ENCODE measurements around the gene CFAP57. TPM values are rescaled to one million over a fixed set of nuclear protein-coding genes. Genes with fewer than 3 reads are reported as not detected.

Gene CFAP57
- total and polyA plus RNA-seq, 2 of the 13 experiments (the other 11 are each of a cell fraction or from before 2014, with no cell fraction given): 0.01 TPM; not detected in 1

DNA sequence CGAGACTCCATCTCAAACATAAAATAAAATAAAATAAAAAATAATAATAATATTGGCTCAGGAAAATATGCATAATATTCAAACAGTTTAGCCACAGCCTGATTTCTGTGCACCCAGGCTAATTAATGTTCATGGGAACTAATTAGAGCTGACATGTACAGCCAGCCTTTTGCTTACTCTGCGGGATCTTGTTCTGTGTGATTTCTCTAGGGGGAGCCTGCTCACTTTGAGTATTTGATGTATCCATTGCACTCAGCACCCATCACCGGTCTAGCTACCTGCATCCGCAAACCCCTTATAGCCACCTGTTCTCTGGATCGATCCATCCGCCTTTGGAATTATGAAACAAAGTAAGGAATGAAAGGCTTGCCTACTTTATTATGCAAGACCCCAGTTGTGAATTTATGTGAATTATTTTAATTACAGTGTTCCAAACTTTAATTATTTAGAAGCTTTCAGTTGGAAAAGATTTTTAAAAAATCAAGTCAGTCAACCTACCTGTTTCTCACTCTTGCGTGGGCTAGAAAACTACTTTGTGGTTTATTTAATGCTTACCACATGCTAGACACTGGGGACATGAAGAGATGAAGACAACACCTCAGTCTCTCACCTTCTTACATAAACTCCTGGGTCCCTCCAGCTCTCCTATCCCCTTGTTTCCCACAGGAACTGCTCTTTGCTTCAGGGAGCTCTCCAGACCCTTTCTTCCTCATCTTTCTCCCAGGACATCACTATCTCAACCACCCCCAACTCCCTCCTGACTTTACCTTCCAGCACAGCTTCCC, 25.4 kb downstream of the CFAP57 start:
- ChIA-PET CTCF (ENCODE audit: low intra/inter-chr PET ratio, low total read pairs) (no interaction called here), POLR2A (interaction anchor here (1.4 kb wide), 1 partner anchor 9 kb away, joined by 4 read pairs; no protein-coding TSS in a partner anchor)
- no peak for FAIRE-seq

More for the DNA sequence above, 25.4 kb downstream of the CFAP57 start:
- TF ChIP-seq ZNF24 (IDR thresholded peaks at IDR 0.05) (no peak), HMG20B (CRISPR knock-in tag; conservative IDR thresholded peaks at IDR 0.05) (no peak), GTF3A (CRISPR knock-in tag; conservative IDR thresholded peaks at IDR 0.05) (no peak), MAFK (conservative IDR thresholded peaks at IDR 0.05 in 1 of 2, IDR thresholded peaks at IDR 0.05 in 1 of 2; ENCODE audit: low read length in 2 of 2) (peak in 1 of 2 experiments; percentile 30; a peak in 2 of 4 replicates), MAFF (IDR thresholded peaks at IDR 0.05; ENCODE audit: low read depth, low read length) (peak; percentile 12; the same call in 1 of the 2 replicates), NFIC (IDR thresholded peaks at IDR 0.05; ENCODE audit: low read length) (no peak), KDM6A (CRISPR knock-in tag; IDR thresholded peaks at IDR 0.05; ENCODE audit: low read depth) (no peak), ZNF138 (CRISPR knock-in tag; IDR thresholded peaks at IDR 0.05; ENCODE audit: low read depth) (no peak), ZNF543 (CRISPR knock-in tag; IDR thresholded peaks at IDR 0.05) (no peak), SMAD3 (CRISPR knock-in tag; IDR thresholded peaks at IDR 0.05) (no peak)
- TF ChIP-seq, protein P1, sequence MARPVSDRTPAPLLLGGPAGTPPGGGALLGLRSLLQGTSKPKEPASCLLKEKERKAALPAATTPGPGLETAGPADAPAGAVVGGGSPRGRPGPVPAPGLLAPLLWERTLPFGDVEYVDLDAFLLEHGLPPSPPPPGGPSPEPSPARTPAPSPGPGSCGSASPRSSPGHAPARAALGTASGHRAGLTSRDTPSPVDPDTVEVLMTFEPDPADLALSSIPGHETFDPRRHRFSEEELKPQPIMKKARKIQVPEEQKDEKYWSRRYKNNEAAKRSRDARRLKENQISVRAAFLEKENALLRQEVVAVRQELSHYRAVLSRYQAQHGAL (CRISPR knock-in tag; IDR thresholded peaks at IDR 0.05; ENCODE audit: not compliant biosample characterization): no peak
- TF ChIP-seq, protein P2, sequence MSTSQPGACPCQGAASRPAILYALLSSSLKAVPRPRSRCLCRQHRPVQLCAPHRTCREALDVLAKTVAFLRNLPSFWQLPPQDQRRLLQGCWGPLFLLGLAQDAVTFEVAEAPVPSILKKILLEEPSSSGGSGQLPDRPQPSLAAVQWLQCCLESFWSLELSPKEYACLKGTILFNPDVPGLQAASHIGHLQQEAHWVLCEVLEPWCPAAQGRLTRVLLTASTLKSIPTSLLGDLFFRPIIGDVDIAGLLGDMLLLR (CRISPR knock-in tag; IDR thresholded peaks at IDR 0.05): no peak
- TF ChIP-seq, protein P3, sequence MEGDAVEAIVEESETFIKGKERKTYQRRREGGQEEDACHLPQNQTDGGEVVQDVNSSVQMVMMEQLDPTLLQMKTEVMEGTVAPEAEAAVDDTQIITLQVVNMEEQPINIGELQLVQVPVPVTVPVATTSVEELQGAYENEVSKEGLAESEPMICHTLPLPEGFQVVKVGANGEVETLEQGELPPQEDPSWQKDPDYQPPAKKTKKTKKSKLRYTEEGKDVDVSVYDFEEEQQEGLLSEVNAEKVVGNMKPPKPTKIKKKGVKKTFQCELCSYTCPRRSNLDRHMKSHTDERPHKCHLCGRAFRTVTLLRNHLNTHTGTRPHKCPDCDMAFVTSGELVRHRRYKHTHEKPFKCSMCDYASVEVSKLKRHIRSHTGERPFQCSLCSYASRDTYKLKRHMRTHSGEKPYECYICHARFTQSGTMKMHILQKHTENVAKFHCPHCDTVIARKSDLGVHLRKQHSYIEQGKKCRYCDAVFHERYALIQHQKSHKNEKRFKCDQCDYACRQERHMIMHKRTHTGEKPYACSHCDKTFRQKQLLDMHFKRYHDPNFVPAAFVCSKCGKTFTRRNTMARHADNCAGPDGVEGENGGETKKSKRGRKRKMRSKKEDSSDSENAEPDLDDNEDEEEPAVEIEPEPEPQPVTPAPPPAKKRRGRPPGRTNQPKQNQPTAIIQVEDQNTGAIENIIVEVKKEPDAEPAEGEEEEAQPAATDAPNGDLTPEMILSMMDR (CRISPR knock-in tag; IDR thresholded peaks at IDR 0.05): peak; percentile 24
- BruUV-seq (replicated peaks): no TSS peak
- Histone ChIP-seq H3K27me3 (ENCODE audit: control insufficient read depth in 1 of 2, insufficient read depth in 2 of 2, low read length in 2 of 2) (no peaks in the 10 kb centered on the region), H4K20me1 (ENCODE audit: insufficient read depth, low read length) (no peaks in the 10 kb centered on the region), H3K9me3 (ENCODE audit: low read length) (peaks cover 8% of the 10 kb centered on the region; the same call in 1 of the 2 replicates), H3K27ac (ENCODE audit: extremely low read length, insufficient read depth, low read length) (no peak overlapping the region), H3K79me2 (ENCODE audit: insufficient read depth, low read length) (no peaks in the 10 kb centered on the region), H2AFZ (ENCODE audit: low read length) (no peak overlapping the region), H3K4me2 (ENCODE audit: low read depth, low read length) (no peak overlapping the region), H3K4me1 (ENCODE audit: insufficient read depth, low read length) (peaks cover 28% of the 10 kb centered on the region), H3K36me3 (replicated peaks in 1 of 2; ENCODE audit: control insufficient read depth in 1 of 2, insufficient read depth in 2 of 2, low read length in 2 of 2) (no peaks in the 10 kb centered on the region), H3K4me3 (replicated peaks in 1 of 3; ENCODE audit: insufficient read depth in 1 of 3, low read depth in 2 of 3, low read length in 3 of 3) (no peak overlapping the region), H3K9ac (ENCODE audit: insufficient read depth, low read depth, low read length) (no peak overlapping the region)
- DNase-seq (ENCODE audit: low spot score): peak; percentile 24
- WGBS (ENCODE audit: low lambda C conversion rate): 73% methylated on average over 7 of the region's 7 CpGs
- in situ Hi-C loops (cut with HindIII; ENCODE audit: extremely low pct_ligation_motif_present, low pct_unique_long_range_greater_than_20kb) (no loop called here), intact Hi-C loops (cut with micrococcal nuclease; ENCODE audit: unreplicated experiment) (no loop called here)
- 0 out of 3 replicates have a peak, but pooled peaks have one; percentile 39 for ATAC-seq
